Kasumi-1 (cell line): ENCODE data around the gene NBEA.
"Not testable (repeated sequence)": the region's sequence is repeated elsewhere in the genome, so short reads cannot be mapped to it uniquely, and the experiment has no call there.

Experiments
- DNase-seq, 2 experiments: peaks; one replicate each; lab custom pipeline; 2025; lab: John Stamatoyannopoulos, UW

NBEA gene

DNA sequence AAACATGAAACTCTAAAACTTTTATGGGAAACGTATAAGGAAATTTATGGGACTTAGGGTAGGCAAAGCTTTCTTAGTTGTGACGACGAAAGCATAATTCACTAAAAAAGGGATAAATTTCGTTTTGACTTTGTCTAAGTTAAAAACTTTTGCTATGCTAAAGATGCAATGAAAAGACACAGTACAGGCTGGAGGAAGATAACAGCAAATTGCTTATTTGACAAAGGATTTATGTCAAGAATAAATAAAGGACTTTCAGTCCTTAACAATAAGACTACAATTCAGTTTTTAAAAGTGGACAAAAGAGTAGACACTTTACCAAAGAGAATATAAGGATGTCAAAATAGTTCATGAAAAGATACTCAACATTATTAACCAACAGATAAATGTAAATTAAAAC, 150.2 kb downstream of the NBEA start:
- DNase-seq = no peak

- DNase-seq = no peak
Measured at GRCh38 chr13:35092751-35093150, 150.7 kb downstream of the NBEA start.

GRCh38 chr13:35093356-35093755, 151.3 kb downstream of the NBEA start:
- DNase-seq = no peak

DNA sequence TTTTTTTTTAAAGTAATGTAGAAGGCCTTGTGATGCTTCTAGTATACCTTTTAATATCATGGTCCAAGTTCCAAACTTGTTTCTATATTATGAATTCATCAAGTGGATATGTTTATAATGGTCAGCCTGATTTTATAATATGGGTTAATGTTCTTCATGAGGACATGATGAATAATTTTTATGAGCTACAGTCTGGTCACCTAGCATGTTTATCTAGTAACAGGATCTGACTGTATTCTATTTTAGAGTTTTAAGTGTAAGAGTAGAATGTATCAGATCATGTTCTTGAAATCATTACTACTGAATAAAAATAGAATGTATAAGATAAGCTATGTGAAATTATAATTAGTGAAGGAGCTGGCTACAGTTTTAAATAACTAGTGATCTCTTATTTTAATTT, 164.7 kb downstream of the NBEA start:
- DNase-seq = not testable (repeated sequence)

DNA sequence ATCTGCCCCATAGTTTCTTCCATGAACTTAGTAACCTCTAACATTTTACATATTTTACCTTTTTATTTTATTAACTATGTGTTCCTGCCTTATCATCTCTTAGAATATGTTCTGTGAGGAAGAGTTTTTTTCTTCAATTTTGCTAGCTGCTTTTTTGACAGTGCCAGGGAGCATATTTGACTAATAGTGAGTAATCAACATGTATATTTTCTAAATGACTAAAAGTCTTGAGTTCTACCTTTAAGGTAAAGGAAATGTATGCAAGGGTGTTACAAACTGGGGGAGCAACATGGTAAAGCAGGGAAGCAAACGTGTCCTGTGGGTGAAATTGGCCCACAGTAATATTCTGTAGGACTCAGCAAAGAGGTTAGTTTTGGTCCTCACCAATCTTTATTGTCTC, 165.5 kb downstream of the NBEA start:
- no peak for DNase-seq

DNA sequence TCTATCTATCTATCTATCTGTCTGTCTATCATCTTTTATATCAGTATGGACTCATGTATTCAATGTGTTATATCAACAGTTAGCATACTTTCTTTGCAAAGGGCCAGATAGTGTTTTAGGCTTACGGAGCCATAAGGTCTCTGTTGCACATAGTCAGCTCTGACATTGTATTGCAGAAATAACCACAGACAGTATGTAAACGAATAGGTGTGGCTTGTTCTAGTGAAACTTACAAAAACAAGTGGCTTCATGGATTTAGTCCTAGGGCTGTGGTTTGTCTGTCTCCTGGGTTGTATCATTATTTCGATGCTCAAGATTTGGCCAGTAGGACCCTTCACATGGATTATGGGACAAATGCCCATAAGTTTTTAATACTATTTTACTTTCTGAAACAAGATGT, 171.5 kb downstream of the NBEA start:
- DNase-seq = not testable (repeated sequence)

DNA sequence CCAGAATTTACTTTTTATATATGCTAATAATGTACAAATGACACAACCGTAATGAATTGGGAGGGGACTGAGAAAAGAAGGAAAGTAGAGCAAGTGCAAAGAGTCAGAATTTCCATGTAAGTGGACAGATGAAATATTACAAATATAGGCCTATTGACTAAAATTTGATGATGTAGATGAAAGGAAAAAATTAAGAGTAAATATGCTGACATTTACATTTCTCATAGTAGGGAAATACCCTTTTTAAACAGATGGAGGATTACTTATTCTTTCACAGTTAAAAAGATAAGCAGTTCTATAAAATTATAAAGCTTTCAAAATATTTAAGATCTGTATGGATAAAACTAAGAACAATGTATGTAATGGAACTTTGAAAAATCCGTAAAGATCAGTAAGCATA, 185.4 kb downstream of the NBEA start:
- no peak for DNase-seq

GRCh38 chr13:35129500-35129899, 187.4 kb downstream of the NBEA start:
- peak in 1 of 2 experiments; percentile 0 for DNase-seq

DNA sequence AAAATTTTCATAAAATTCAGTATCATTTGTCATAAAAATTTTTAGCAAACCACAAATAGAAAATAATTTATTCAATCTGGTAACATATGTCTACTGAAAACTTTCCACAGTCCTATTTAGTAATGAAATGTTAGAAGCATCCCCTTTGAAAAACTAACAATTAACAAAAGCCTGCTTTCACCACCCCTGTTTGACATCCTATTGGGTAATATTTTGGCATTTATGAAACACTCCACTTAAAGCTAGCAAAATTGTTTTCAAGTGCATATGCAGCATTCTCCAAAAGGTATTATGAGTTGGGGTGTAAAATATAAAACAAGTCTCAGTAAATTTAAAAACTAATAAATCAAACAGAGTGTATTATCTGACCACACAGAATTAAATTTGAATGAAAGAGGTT, 189.4 kb downstream of the NBEA start:
- DNase-seq = no peak

DNA sequence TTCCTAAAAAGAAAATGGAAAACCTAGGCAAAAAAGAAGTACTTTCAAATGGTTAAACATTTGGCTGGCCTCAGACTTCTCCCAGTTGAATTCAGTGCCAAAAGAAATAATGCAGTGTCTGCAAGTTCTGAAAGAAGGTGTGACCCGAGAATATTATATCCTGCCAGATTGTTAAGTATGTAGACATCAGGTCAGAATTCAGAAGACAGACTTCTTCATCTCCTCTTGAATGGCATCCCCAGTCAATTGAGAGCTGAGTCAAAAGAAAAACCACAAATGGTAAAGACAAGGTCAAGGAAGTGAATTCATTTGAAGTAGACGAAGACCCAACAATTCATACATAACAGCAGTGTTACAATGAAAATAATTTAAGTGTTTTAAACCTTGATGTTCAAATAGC, 194.5 kb downstream of the NBEA start:
- no peak for DNase-seq

DNA sequence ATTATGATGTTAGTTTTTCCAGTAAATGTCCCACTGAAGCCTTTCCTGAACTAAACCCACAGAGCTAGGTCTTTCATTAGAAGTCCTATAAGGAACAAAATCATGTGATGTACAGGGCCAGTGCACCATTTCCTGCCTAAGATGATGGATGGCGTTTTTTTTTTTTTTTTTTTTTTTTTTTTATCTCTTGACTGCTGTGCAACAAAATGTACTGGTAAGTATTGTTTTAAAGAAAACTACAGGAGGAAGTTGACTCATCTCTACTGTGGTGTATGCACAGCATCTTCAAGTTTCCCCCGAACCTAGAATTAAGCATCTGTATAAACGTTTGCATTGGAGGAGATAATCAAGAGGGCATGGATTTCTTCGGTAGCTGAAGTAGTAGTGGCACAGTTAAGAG, 197.5 kb downstream of the NBEA start:
- DNase-seq = peak; percentile 14 to 24

DNA sequence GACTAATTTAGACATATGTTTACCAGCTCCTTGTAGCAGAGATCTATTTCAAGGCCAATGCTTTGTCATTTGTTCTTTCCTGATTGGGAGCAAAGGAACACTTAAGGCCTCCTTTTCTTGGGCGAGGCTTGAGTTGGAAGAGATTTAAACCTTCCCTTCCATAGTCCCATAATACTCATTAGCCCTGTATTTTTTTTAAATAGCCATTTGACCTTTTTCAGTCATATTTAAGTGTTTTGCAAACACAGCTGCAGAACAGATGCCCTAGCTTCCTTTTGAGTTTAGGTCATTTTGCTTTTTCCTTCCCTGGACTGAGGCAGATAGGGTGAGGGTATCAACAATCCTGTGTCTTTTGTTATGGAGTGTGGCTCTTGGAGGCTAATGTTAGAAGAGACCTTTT, 198.3 kb downstream of the NBEA start:
- DNase-seq = no peak

DNA sequence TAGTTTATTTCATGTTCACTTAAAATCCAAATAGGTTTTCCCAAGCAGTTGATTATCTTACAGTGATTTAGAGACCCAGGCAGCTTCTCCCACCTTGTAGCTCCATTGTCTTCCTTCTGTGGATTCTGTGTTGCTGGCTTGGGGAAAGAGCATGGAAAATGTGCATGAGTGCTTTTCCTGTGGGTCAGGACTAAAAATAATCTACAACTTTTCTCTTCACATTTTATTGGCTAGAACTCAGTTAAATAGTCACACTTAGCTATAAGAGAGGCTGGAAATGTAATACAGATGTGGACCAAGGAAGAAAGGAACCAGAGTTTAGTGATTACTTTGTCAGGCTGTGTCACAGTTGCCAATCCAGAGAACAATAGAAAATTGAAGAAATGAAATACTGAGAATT, 198.8 kb downstream of the NBEA start:
- DNase-seq = no peak

GRCh38 chr13:35143123-35143522, 201.1 kb downstream of the NBEA start:
- DNase-seq = no peak

DNA sequence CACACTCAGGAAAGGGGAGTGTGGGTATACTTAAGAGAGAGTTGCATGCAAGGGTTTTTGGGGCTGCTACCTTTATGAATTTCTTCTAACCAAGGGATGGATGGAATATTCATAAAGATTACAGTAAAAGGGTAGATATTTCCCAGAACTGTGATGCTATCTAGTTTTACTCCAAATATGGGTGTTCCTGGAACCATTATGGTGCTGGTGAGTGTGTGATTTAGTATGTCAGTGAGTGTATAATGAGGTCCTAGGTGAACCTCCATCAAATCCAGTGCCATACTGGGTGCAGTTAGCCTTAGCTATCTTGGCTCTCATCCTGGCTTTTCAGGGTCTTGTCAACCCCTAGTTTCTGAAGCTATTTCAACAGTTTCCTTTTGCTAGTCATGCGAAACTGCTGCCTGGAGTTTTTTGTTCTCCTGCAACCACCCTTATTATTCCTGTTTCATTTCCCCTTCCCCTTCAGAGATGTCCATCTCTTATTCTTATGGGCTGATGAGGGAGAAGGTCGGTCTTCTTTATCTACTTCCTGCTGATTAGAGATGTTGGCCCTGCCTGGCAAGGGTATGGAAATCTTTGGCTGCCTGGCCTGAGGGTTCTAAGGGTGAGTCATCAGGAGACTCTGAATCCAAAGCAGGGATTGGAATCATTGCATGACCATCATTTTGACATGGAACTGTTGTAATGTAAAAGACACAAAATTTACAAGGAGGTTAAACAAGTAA, 202.3 kb downstream of the NBEA start:
- DNase-seq = no peak

DNA sequence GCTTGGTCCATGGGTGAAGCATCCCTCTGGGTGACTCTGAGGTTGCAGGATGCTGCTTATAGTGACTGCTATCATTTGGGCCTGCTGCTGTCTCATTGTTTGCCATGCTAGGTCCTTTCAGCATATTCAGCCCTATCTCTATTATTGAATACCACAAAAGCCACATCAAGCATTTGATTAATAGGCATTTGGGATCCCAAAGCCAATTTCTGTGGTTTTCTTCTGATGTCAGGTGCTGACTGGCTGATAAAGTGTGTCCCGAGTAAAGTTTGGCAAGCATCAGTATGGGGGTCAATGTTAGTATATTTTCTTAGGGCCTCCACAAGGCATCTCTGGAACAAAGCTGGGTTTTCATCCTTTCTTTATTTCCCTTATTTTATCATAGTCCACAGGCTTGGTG, 204.6 kb downstream of the NBEA start:
- DNase-seq = no peak

DNA sequence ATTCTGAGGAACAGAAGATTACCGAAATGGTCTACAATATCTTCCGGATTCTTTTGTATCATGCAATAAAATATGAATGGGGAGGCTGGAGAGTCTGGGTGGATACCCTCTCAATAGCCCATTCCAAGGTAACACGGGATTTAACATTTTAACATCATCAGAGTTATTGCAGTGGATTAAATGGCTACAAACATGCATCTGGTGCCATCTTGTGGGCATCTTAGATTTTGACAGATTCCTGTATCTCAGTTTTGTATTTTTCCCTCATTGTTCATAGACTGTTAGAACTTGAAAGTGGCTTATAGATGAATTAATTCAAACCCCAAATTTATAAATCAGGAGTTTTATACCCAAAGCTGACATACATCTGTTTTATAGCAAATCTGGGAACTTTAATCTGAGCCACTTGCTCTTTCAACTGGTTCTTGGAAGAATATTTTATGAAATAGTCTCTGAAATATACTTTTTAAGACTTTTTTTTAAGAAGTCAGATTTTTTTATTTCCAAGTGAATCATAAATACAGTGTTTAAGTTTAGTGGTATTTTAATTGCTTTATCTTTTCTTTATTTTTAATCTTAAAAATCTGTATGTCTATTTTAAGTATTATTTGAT, 215.2 kb downstream of the NBEA start:
- peak; percentile 19 to 45 for DNase-seq

DNA sequence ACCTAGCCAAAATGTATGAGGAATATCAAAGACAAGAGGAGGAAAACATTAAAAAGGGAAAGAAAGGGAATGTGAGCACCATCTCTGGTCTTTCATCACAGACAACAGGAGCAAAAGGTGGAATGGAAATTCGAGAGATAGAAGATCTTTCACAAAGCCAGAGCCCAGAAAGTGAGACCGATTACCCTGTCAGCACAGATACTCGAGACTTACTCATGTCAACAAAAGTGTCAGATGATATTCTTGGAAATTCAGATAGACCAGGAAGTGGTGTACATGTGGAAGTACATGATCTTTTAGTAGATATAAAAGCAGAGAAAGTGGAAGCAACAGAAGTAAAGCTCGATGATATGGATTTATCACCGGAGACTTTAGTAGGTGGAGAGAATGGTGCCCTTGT, 217.0 kb downstream of the NBEA start:
- DNase-seq = no peak

DNA sequence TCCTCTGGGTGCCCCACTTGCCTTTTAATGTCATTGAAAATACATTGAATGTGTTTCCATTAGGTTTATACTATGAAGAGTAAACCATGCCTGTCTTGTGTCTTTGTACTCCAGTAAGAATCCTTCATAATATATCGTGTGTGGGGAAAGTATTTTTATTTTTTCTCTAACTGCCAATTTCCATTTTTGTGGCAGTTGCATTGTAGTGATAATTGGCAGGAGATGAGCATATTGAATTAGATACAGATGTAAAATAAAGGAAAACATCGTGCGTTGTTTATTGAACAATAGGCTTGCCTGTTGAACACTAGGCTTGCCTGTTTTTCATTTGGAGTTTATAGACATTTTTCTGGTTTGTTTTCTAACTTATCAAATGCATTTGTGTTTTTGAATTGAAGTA, 218.8 kb downstream of the NBEA start:
- DNase-seq = no peak

- peak; percentile 17 to 40 for DNase-seq
Measured at GRCh38 chr13:35162420-35162819, 220.3 kb downstream of the NBEA start.

GRCh38 chr13:35163674-35164073, 221.6 kb downstream of the NBEA start:
- no peak for DNase-seq

- DNase-seq = peak; percentile 50 to 57
Measured at GRCh38 chr13:35164324-35164932, 222.4 kb downstream of the NBEA start.

GRCh38 chr13:35165205-35165604, 223.1 kb downstream of the NBEA start:
- DNase-seq = no peak

DNA sequence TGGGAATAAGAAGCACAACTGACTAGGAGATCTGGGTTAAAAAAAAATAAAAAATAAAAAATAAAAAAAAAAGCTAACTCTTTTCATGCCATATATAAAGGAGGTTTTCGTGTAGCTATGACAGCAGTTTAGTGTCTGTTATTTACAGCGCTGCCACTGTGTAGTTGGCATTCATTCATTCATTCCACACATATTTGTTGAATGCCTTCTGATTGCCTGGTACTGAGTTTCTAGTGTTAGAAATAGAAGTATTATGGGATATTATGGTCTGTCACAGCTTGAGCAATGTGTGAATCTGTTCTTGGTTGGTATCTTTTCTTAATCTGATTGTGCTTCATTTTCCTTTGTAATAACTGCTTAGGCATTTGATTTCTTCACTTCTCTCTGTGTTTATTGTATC, 237.4 kb downstream of the NBEA start:
- no peak for DNase-seq
